ENCODE data around the gene ACOXL.
"Not testable (repeated sequence)": the region's sequence is repeated elsewhere in the genome, so short reads cannot be mapped to it uniquely, and the experiment has no call there.

Gene ACOXL

GRCh38 chr2:110732422-110733413, at the start of gene ACOXL:
TSS of gene ACOXL (plus strand) at chr2:110732573. CDS start at chr2:110768390, 35,817 bp downstream.
- FAIRE-seq (no peak), DNase-seq (ENCODE audit: insufficient read length, low spot score) (no peak)

- FAIRE-seq: no peak
- no peak for DNase-seq (ENCODE audit: insufficient read length, low spot score)
Measured at GRCh38 chr2:110682872-110683271, 49.5 kb upstream of the ACOXL start.

- DNase-seq (ENCODE audit: insufficient read length, low spot score); FAIRE-seq: not testable (repeated sequence)
Measured at GRCh38 chr2:110687775-110688484, 44.4 kb upstream of the ACOXL start.

- DNase-seq (ENCODE audit: insufficient read length, low spot score) (no peak), FAIRE-seq (no peak)
Measured at GRCh38 chr2:110688594-110689091, 43.7 kb upstream of the ACOXL start.

- no peak for FAIRE-seq
- DNase-seq (ENCODE audit: insufficient read length, low spot score): no peak
Measured at GRCh38 chr2:110690083-110690965, 42.0 kb upstream of the ACOXL start.

- FAIRE-seq (no peak), DNase-seq (ENCODE audit: insufficient read length, low spot score) (no peak)
Measured at GRCh38 chr2:110691612-110692258, 40.6 kb upstream of the ACOXL start.

GRCh38 chr2:110695146-110695898, 37.1 kb upstream of the ACOXL start:
- FAIRE-seq; DNase-seq (ENCODE audit: insufficient read length, low spot score): not testable (repeated sequence)

- FAIRE-seq; DNase-seq (ENCODE audit: insufficient read length, low spot score): not testable (repeated sequence)
Measured at GRCh38 chr2:110698253-110698652, 34.1 kb upstream of the ACOXL start.

GRCh38 chr2:110702514-110703380, 29.6 kb upstream of the ACOXL start:
- FAIRE-seq (no peak), DNase-seq (ENCODE audit: insufficient read length, low spot score) (no peak)

- DNase-seq (ENCODE audit: insufficient read length, low spot score): no peak
- FAIRE-seq: no peak
Measured at GRCh38 chr2:110707386-110707965, 24.9 kb upstream of the ACOXL start.

GRCh38 chr2:110708455-110708854, 23.9 kb upstream of the ACOXL start:
- FAIRE-seq (no peak), DNase-seq (ENCODE audit: insufficient read length, low spot score) (no peak)

- DNase-seq (ENCODE audit: insufficient read length, low spot score) (no peak), FAIRE-seq (no peak)
Measured at GRCh38 chr2:110712737-110713136, 19.6 kb upstream of the ACOXL start.

GRCh38 chr2:110713513-110714362, 18.6 kb upstream of the ACOXL start:
- no peak for FAIRE-seq
- no peak for DNase-seq (ENCODE audit: insufficient read length, low spot score)

GRCh38 chr2:110714452-110715224, 17.7 kb upstream of the ACOXL start:
- FAIRE-seq: no peak
- no peak for DNase-seq (ENCODE audit: insufficient read length, low spot score)

- FAIRE-seq (no peak), DNase-seq (ENCODE audit: insufficient read length, low spot score) (no peak)
Measured at GRCh38 chr2:110716959-110717645, 15.3 kb upstream of the ACOXL start.

GRCh38 chr2:110717734-110718133, 14.6 kb upstream of the ACOXL start:
- no peak for FAIRE-seq
- DNase-seq (ENCODE audit: insufficient read length, low spot score): no peak
